ENCODE measurements around the gene PITPNC1.

DNA sequence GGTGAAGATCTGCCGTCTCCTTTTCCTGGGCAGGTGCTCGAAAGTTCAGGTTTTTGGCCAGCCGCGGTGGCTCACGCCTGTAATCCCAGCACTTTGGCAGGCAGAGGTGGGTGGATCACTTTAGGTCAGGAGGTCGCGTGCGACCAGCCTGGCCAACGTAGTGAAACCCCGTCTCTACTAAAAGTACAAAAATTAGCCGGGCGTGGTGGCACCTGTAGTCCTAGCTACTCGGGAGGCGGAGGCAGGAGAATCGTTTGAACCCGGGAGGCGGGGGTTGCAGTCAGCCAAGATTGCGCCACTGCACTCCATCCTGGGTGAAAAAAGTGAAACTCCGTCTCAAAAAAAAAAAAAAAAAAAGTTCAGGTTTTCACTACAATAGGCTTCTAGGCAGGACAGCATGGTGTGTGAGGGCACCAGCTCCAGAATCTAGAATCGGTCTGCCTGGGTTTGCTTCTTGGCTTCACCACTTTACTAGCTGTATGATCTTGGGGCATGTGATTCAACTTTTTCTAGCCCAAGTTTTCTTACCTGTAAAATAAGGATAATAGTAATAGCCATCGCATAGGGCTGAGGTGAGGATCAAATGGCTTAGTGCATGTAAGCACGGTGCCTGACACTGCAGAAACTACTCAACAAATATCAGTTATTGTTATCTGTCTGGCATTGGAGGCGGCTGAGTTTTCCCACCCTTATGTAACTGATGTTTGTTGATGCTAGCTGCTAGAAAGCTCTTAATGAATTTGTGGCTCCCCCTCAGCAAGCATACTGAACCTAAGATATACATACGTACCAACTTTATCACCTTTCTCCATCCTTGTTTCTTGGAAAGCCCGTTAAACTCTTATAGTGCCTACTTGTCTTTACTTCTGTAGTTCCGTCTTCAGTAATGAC lies 12.0 kb upstream of the PITPNC1 start:
- TF ChIP-seq, protein P1, sequence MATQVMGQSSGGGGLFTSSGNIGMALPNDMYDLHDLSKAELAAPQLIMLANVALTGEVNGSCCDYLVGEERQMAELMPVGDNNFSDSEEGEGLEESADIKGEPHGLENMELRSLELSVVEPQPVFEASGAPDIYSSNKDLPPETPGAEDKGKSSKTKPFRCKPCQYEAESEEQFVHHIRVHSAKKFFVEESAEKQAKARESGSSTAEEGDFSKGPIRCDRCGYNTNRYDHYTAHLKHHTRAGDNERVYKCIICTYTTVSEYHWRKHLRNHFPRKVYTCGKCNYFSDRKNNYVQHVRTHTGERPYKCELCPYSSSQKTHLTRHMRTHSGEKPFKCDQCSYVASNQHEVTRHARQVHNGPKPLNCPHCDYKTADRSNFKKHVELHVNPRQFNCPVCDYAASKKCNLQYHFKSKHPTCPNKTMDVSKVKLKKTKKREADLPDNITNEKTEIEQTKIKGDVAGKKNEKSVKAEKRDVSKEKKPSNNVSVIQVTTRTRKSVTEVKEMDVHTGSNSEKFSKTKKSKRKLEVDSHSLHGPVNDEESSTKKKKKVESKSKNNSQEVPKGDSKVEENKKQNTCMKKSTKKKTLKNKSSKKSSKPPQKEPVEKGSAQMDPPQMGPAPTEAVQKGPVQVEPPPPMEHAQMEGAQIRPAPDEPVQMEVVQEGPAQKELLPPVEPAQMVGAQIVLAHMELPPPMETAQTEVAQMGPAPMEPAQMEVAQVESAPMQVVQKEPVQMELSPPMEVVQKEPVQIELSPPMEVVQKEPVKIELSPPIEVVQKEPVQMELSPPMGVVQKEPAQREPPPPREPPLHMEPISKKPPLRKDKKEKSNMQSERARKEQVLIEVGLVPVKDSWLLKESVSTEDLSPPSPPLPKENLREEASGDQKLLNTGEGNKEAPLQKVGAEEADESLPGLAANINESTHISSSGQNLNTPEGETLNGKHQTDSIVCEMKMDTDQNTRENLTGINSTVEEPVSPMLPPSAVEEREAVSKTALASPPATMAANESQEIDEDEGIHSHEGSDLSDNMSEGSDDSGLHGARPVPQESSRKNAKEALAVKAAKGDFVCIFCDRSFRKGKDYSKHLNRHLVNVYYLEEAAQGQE (IDR thresholded peaks at IDR 0.05; ENCODE audit: insufficient read depth in 1 of 2, low read depth in 2 of 2, low read length in 2 of 2): no peak
- TF ChIP-seq TAF1 (IDR thresholded peaks at IDR 0.05; ENCODE audit: borderline replicate concordance, insufficient read depth, low read length): no peak
- no peak for TF ChIP-seq POLR2AphosphoS5 (IDR thresholded peaks at IDR 0.05; ENCODE audit: low read depth, low read length)

Data from PFSK-1 (cell line).